Measurements from ENCODE around the gene CABP7. TPM values are rescaled to one million over a fixed set of nuclear protein-coding genes. Genes with fewer than 3 reads are reported as not detected.

The CABP7 gene
- total and polyA plus RNA-seq, 2 donors (not counting 1 experiment from before 2014, with no cell fraction given): 0.03 TPM; not detected in 1

DNA sequence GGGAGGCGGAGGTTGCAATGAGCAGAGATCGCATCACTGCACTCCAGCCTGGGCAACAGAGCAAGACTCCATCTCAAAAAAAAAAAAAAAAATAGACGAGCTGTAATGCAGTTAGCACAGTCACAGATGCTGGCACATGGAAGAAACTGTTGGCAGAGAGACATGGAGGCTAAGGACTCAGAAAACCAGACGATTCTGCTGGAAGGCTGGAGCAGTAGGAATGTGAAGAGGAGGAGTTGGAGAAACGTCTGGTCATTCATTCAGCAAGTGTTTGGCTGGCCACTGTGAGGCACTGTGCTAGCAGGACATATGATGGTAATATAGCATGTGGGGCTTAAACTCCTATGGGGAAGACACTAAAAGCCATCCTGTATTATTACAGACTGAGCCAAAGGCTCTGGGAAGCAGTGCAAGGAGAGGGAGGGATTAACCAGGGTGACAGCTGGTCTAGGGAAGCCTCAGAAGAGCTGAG is 52.4 kb downstream of the CABP7 start:
- Histone ChIP-seq H4K20me1 (ENCODE audit: control insufficient read depth, insufficient read depth, low read length, poor library complexity, severe bottlenecking) (no peaks in the 10 kb centered on the region), H3K9ac (ENCODE audit: low read length) (no peak overlapping the region), H2AFZ (ENCODE audit: insufficient read depth, low read depth, low read length, poor library complexity, severe bottlenecking) (no peak overlapping the region), H3K27ac (ENCODE audit: low read length in 2 of 2) (no peak overlapping the region), H3K36me3 (replicated peaks in 1 of 2; ENCODE audit: control extremely low read depth in 1 of 2, control insufficient read depth in 1 of 2, extremely low read depth in 1 of 2, insufficient read depth in 2 of 2, low read length in 1 of 2) (peaks cover 2 to 16% of the 10 kb centered on the region in 2 experiments), H3K4me1 (ENCODE audit: control insufficient read depth in 2 of 2, insufficient read depth in 2 of 2, low read length in 2 of 2) (peaks cover 8 to 11% of the 10 kb centered on the region in 2 donors), H3K79me2 (ENCODE audit: control insufficient read depth, insufficient read depth, low read length) (peaks cover 20% of the 10 kb centered on the region), H3K4me3 (ENCODE audit: control extremely low read depth in 1 of 5, extremely low read depth in 1 of 5, insufficient read depth in 1 of 5, low read depth in 2 of 5, low read length in 4 of 5) (no peak overlapping the region), H3K27me3 (replicated peaks in 1 of 4; ENCODE audit: control extremely low read depth in 1 of 4, control insufficient read depth in 3 of 4, insufficient read depth in 4 of 4, low read length in 3 of 4) (no peaks in the 10 kb centered on the region), H3K4me2 (replicated peaks; ENCODE audit: low read depth, low read length, poor library complexity, severe bottlenecking) (no peak overlapping the region), H3K9me3 (ENCODE audit: control extremely low read depth in 1 of 3, control insufficient read depth in 2 of 3, insufficient read depth in 1 of 3, low read length in 2 of 3) (no peaks in the 10 kb centered on the region)
- peaks cover 20% of the 10 kb centered on the region for H3K4me1 Mint-ChIP-seq
- 74% methylated on average over 5 of the region's 5 CpGs for WGBS (ENCODE audit: insufficient coverage)
- no peaks in the 10 kb centered on the region for H3K9me3 Mint-ChIP-seq (ENCODE audit: insufficient read depth)
- POLR2A ChIA-PET: no interaction called here
- no peak for TF ChIP-seq EZH2 (IDR thresholded peaks at IDR 0.05; ENCODE audit: borderline replicate concordance, insufficient read depth, low read depth, low read length, poor library complexity, severe bottlenecking)
- no peak for TF ChIP-seq CTCF (IDR thresholded peaks at IDR 0.05)
- no peaks in the 10 kb centered on the region for H3K27me3 Mint-ChIP-seq
- ATAC-seq (ENCODE audit: low read depth) (no peak), DNase-seq (no peak)
- no peak overlapping the region for H3K27ac Mint-ChIP-seq
- CTCF ChIA-PET: interaction anchor here (1.6 kb wide), 1 partner anchor 233 kb away, joined by 4 read pairs; no protein-coding TSS in a partner anchor
- intact Hi-C loops (cut with micrococcal nuclease): no loop called here
- no peak overlapping the region for H3K4me3 Mint-ChIP-seq

DNA sequence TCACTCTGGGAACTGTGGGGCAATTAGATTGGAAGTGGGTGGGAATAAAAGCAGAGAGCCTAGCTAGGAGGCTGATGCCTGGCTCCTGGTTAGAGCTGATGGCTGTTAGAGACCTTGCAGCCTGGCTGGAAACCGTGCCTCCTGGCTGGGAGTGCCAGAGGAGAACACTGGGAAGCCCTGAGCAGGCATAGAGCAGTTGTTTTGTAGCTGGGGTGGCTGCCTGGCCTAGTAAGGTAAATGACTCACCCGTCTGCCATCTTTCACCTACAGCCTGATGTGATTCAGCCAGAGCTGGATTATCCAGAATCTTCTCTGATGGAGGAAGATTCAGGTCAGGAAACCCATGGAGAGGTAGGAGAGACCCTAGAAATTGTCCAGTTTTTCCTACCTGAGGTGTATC is 53.4 kb downstream of the CABP7 start:
- Histone ChIP-seq H3K4me2 (replicated peaks; ENCODE audit: low read depth, low read length, poor library complexity, severe bottlenecking) (no peak overlapping the region), H3K4me1 (ENCODE audit: control insufficient read depth in 2 of 2, insufficient read depth in 2 of 2, low read length in 2 of 2) (peaks cover 2 to 3% of the 10 kb centered on the region in 2 donors), H4K20me1 (ENCODE audit: control insufficient read depth, insufficient read depth, low read length, poor library complexity, severe bottlenecking) (no peaks in the 10 kb centered on the region), H3K27ac (ENCODE audit: low read length in 2 of 2) (no peak overlapping the region), H3K9ac (ENCODE audit: low read length) (no peak overlapping the region), H3K9me3 (ENCODE audit: control extremely low read depth in 1 of 3, control insufficient read depth in 2 of 3, insufficient read depth in 1 of 3, low read length in 2 of 3) (no peaks in the 10 kb centered on the region), H3K4me3 (ENCODE audit: control extremely low read depth in 1 of 5, extremely low read depth in 1 of 5, insufficient read depth in 1 of 5, low read depth in 2 of 5, low read length in 4 of 5) (no peak overlapping the region), H3K36me3 (replicated peaks in 1 of 2; ENCODE audit: control extremely low read depth in 1 of 2, control insufficient read depth in 1 of 2, extremely low read depth in 1 of 2, insufficient read depth in 2 of 2, low read length in 1 of 2) (peaks cover 2 to 16% of the 10 kb centered on the region in 2 experiments), H2AFZ (ENCODE audit: insufficient read depth, low read depth, low read length, poor library complexity, severe bottlenecking) (no peak overlapping the region), H3K79me2 (ENCODE audit: control insufficient read depth, insufficient read depth, low read length) (peaks cover 10% of the 10 kb centered on the region), H3K27me3 (replicated peaks in 1 of 4; ENCODE audit: control extremely low read depth in 1 of 4, control insufficient read depth in 3 of 4, insufficient read depth in 4 of 4, low read length in 3 of 4) (no peaks in the 10 kb centered on the region)
- TF ChIP-seq CTCF (IDR thresholded peaks at IDR 0.05): no peak
- no peak for TF ChIP-seq EZH2 (IDR thresholded peaks at IDR 0.05; ENCODE audit: borderline replicate concordance, insufficient read depth, low read depth, low read length, poor library complexity, severe bottlenecking)
- no peak for ATAC-seq (ENCODE audit: low read depth)
- CTCF ChIA-PET: interaction anchor here (0.6 to 0.7 kb wide), 3 partner anchors 8 to 586 kb away, joined by 3 read pairs; no protein-coding TSS in a partner anchor
- intact Hi-C loops (cut with micrococcal nuclease): no loop called here
- Mint-ChIP-seq H3K27ac (no peak overlapping the region), H3K4me3 (no peak overlapping the region), H3K27me3 (no peaks in the 10 kb centered on the region), H3K9me3 (ENCODE audit: insufficient read depth) (no peaks in the 10 kb centered on the region), H3K4me1 (peaks cover 10% of the 10 kb centered on the region)
- WGBS (ENCODE audit: insufficient coverage): 100% methylated on average over 1 of the region's 2 CpGs
- no peak for DNase-seq
- POLR2A ChIA-PET: no interaction called here
